IMR-90 (cell line): ENCODE data around the gene PIPOX. TPM values are rescaled to one million over a fixed set of nuclear protein-coding genes. Genes with fewer than 3 reads are reported as not detected.

Experiments
- ATAC-seq: fragments of 200-7000 bp; cut with Tn5 transposase; 2 replicates; pipeline ENCODE4 v1.9.1; 2020; ENCODE audit warnings: low read depth, mild to moderate bottlenecking, moderate library complexity
- BruUV-seq: library from RNA; stranded (reverse); fragments of 400-500 nt; replicated peaks from 2 replicates; lab custom pipeline; 2021; lab: Mats Ljungman, UMichigan
- CTCF ChIA-PET: fragments of 300-600 bp; formaldehyde crosslinking; extraction: SDS; loops from one replicate; lab custom pipeline; 2021; ENCODE audit warnings: antibody characterized with exemption; lab: Yijun Ruan, JAX
- POLR2A ChIA-PET: fragments of 300-600 bp; sonication (Branson Sonifier 250); formaldehyde crosslinking; loops from one replicate; lab custom pipeline; 2022; ENCODE audit warnings: antibody characterized with exemption; ENCODE audit not compliant: unreplicated experiment; lab: Charles Lee
- DNase-seq: peaks from one replicate; pipeline ENCODE4 v3.0.0; 2013
- H2AFZ ChIP-seq: replicated peaks from 2 replicates; pipeline ENCODE3; 2013; ENCODE audit warnings: low read length, mild to moderate bottlenecking; ENCODE audit not compliant: poor library complexity
- H2AK5ac ChIP-seq: 2 replicates; pipeline ENCODE4 v1.6.1; 2013; ENCODE audit warnings: low read depth, low read length, inconsistent platforms
- H2AK9ac ChIP-seq: replicated peaks from 2 replicates; pipeline ENCODE3; 2013; ENCODE audit warnings: mild to moderate bottlenecking, low read depth, low read length, moderate library complexity; ENCODE audit not compliant: poor library complexity
- H2BK120ac ChIP-seq: 2 replicates; pipeline ENCODE4 v1.6.1; 2013; ENCODE audit warnings: low read depth, low read length, inconsistent platforms
- H2BK15ac ChIP-seq: 3 replicates; pipeline ENCODE4 v1.6.1; 2013; ENCODE audit warnings: low read depth, low read length, inconsistent platforms
- H2BK20ac ChIP-seq: 2 replicates; pipeline ENCODE4 v1.6.1; 2013; ENCODE audit warnings: low read depth, mild to moderate bottlenecking, inconsistent platforms, low read length, moderate library complexity
- H2BK5ac ChIP-seq: 2 replicates; pipeline ENCODE4 v1.6.1; 2013; ENCODE audit warnings: mild to moderate bottlenecking, low read depth, low read length, inconsistent platforms; ENCODE audit not compliant: poor library complexity, severe bottlenecking
- H3K14ac ChIP-seq: replicated peaks from 2 replicates; pipeline ENCODE4 v1.6.1; 2013; ENCODE audit warnings: low read depth, low read length, inconsistent platforms
- H3K18ac ChIP-seq: 2 replicates; pipeline ENCODE4 v1.6.1; 2013; ENCODE audit warnings: low read depth, low read length, control low read depth
- H3K23ac ChIP-seq: 2 replicates; pipeline ENCODE4 v1.6.1; 2013; ENCODE audit warnings: low read depth, low read length, inconsistent platforms
- H3K27ac ChIP-seq: 2 replicates; pipeline ENCODE4 v1.5.1; 2013; ENCODE audit warnings: mild to moderate bottlenecking, control low read depth, low read length; ENCODE audit not compliant: insufficient read depth
- H3K27me3 ChIP-seq: 2 replicates; pipeline ENCODE4 v1.6.1; 2013; ENCODE audit warnings: low read length; ENCODE audit not compliant: control insufficient read depth, insufficient read depth
- H3K36me3 ChIP-seq: 2 replicates; pipeline ENCODE4 v1.6.1; 2013; ENCODE audit warnings: low read length, mixed read lengths; ENCODE audit not compliant: control insufficient read depth, insufficient read depth
- H3K4ac ChIP-seq: 2 replicates; pipeline ENCODE4 v1.6.1; 2013; ENCODE audit warnings: low read depth, low read length, inconsistent platforms
- H3K4me1 ChIP-seq: 2 replicates; pipeline ENCODE4 v1.6.1; 2013; ENCODE audit warnings: low read length, mixed read lengths; ENCODE audit not compliant: control insufficient read depth, insufficient read depth
- H3K4me2 ChIP-seq: 2 replicates; pipeline ENCODE4 v1.6.1; 2013; ENCODE audit warnings: low read depth, mild to moderate bottlenecking, control low read depth, low read length, moderate library complexity
- H3K4me3 ChIP-seq: 2 replicates; pipeline ENCODE4 v1.5.1; 2013; ENCODE audit warnings: low read depth, mild to moderate bottlenecking, control low read depth, low read length, moderate library complexity; ENCODE audit not compliant: insufficient read depth
- H3K56ac ChIP-seq: 2 replicates; pipeline ENCODE4 v1.6.1; 2013; ENCODE audit warnings: low read length, inconsistent platforms; ENCODE audit not compliant: insufficient read depth; ENCODE audit errors: extremely low read depth
- H3K79me1 ChIP-seq, 2 experiments: 2 replicates each; pipeline ENCODE4 v1.6.1; 2013; ENCODE audit warnings: low read length in 2 of 2, inconsistent platforms in 1 of 2, low read depth in 1 of 2
- H3K9ac ChIP-seq: 2 replicates; pipeline ENCODE4 v1.6.1; 2013; ENCODE audit warnings: low read depth, low read length, control low read depth
- H3K9me1 ChIP-seq: 2 replicates; pipeline ENCODE4 v1.6.1; 2013; ENCODE audit warnings: low read length, inconsistent platforms; ENCODE audit not compliant: insufficient read depth
- H3K9me3 ChIP-seq: 2 replicates; pipeline ENCODE4 v1.6.1; 2013; ENCODE audit warnings: low read length; ENCODE audit not compliant: control insufficient read depth, insufficient read depth
- H4K20me1 ChIP-seq: 2 replicates; pipeline ENCODE4 v1.6.1; 2013; ENCODE audit warnings: low read length, inconsistent platforms; ENCODE audit not compliant: insufficient read depth
- H4K5ac ChIP-seq: 2 replicates; pipeline ENCODE4 v1.6.1; 2013; ENCODE audit warnings: mild to moderate bottlenecking, low read depth, low read length, control low read depth
- H4K8ac ChIP-seq, 2 experiments: 2 replicates each; pipeline ENCODE4 v1.6.1; 2013; ENCODE audit warnings: low read depth in 2 of 2, low read length in 2 of 2, control low read depth in 1 of 2, inconsistent platforms in 1 of 2
- H4K91ac ChIP-seq: 2 replicates; pipeline ENCODE4 v1.6.1; 2013; ENCODE audit warnings: low read depth, low read length, inconsistent platforms; ENCODE audit not compliant: insufficient read depth
- BHLHE40 ChIP-seq: fragments of 150-350 bp; IDR thresholded peaks from 2 replicates; pipeline ENCODE4 v1.6.1; 2016; ENCODE audit warnings: mild to moderate bottlenecking, low read depth, low read length
- CEBPB ChIP-seq: IDR thresholded peaks from 2 replicates; pipeline ENCODE4 v1.6.1; 2012; ENCODE audit warnings: low read depth, low read length, improper control_type of control experiment
- CHD1 ChIP-seq: IDR thresholded peaks from 2 replicates; pipeline ENCODE4 v1.6.1; 2012; ENCODE audit warnings: low read depth, low read length, improper control_type of control experiment
- FOS ChIP-seq: fragments of 150-350 bp; IDR thresholded peaks from 2 replicates; pipeline ENCODE4 v1.6.1; 2016; ENCODE audit warnings: low read depth, low read length
- MAFK ChIP-seq: IDR thresholded peaks from 2 replicates; pipeline ENCODE4 v1.6.1; 2012; ENCODE audit warnings: low read depth, low read length, improper control_type of control experiment
- MAZ ChIP-seq: IDR thresholded peaks from 2 replicates; pipeline ENCODE4 v1.6.1; 2012; ENCODE audit warnings: low read depth, mild to moderate bottlenecking, low read length, improper control_type of control experiment, moderate library complexity, borderline replicate concordance
- MXI1 ChIP-seq: IDR thresholded peaks from 2 replicates; pipeline ENCODE4 v1.6.1; 2012; ENCODE audit warnings: low read depth, mild to moderate bottlenecking, low read length, moderate library complexity, borderline replicate concordance
- NFE2L2 ChIP-seq: fragments of 150-350 bp; IDR thresholded peaks from 2 replicates; pipeline ENCODE4 v1.6.1; 2016; ENCODE audit warnings: low read depth, mild to moderate bottlenecking, low read length
- POLR2A ChIP-seq: IDR thresholded peaks from 2 replicates; pipeline ENCODE4 v1.6.1; 2012; ENCODE audit warnings: mild to moderate bottlenecking, low read depth, low read length
- RAD21 ChIP-seq: IDR thresholded peaks from 2 replicates; pipeline ENCODE4 v1.6.1; 2012; ENCODE audit warnings: low read length, improper control_type of control experiment
- RCOR1 ChIP-seq: IDR thresholded peaks from 2 replicates; pipeline ENCODE4 v1.6.1; 2012; ENCODE audit warnings: mild to moderate bottlenecking, low read length, improper control_type of control experiment; ENCODE audit not compliant: insufficient replicate concordance
- RFX5 ChIP-seq: IDR thresholded peaks from 2 replicates; pipeline ENCODE4 v1.8.0; 2012; ENCODE audit warnings: low read depth, mild to moderate bottlenecking, low read length, moderate library complexity
- SMC3 ChIP-seq: fragments of 150-350 bp; IDR thresholded peaks from 2 replicates; pipeline ENCODE4 v1.6.1; 2016; ENCODE audit warnings: low read depth, mild to moderate bottlenecking, antibody characterized with exemption, low read length, moderate library complexity
- WGBS, 2 experiments: methylation state at CpG; one replicate each; pipeline versions ENCODE4 v1.1.5 to v1.1.7; 2013; ENCODE audit warnings: missing lambda C conversion rate in 2 of 2; ENCODE audit not compliant: insufficient read length in 1 of 2; ENCODE audit errors: extremely low coverage in 2 of 2; 5-methylcytosine and 5-hydroxymethylcytosine counted together
- dilution Hi-C: fragments of 300-500 bp; cut with HindIII; formaldehyde crosslinking; loops from one replicate; pipeline ENCODE4 v1.14.3; 2018; ENCODE audit warnings: low sequenced_read_pairs; ENCODE audit not compliant: unreplicated experiment
- in situ Hi-C: fragments of 300-500 bp; cut with MboI; formaldehyde crosslinking; loops from 3 replicates; pipeline ENCODE4 v1.14.3; 2019; ENCODE audit warnings: low sequenced_read_pairs, inconsistent platforms, mixed read lengths
- intact Hi-C: fragments of 100-400 bp; cut with micrococcal nuclease; formaldehyde crosslinking; loops from 2 replicates; pipeline ENCODE4 v1.10.0; 2022
- polyA plus RNA-seq, 3 experiments: library from polyadenylated mRNA; depleted of rRNA; stranded (reverse); fragments of >200 nt; gene quantifications; 2 replicates each; pipeline ENCODE4 v1.2.3, GENCODE V29; 2012; ENCODE audit warnings: low replicate concordance in 1 of 3
- total RNA-seq: library from RNA; depleted of rRNA; stranded (reverse); fragments of >200 nt; gene quantifications from 2 replicates; pipeline ENCODE4 v1.2.3, GENCODE V29; 2012
- TF ChIP-seq, protein P1 (sequence below): fragments of 150-350 bp; IDR thresholded peaks from 2 replicates; pipeline ENCODE4 v1.6.1; 2016; ENCODE audit warnings: low read depth, mild to moderate bottlenecking, low read length, moderate library complexity, borderline replicate concordance
- TF ChIP-seq, protein P2 (sequence below): fragments of 150-350 bp; IDR thresholded peaks from 2 replicates; pipeline ENCODE4 v1.6.1; 2017; ENCODE audit warnings: mild to moderate bottlenecking, antibody characterized with exemption, low read length, low read depth

PIPOX gene
- total and polyA plus RNA-seq, 2 of the 4 experiments (the other 2 are of a cell fraction): 0.43 to 1.3 TPM

DNA sequence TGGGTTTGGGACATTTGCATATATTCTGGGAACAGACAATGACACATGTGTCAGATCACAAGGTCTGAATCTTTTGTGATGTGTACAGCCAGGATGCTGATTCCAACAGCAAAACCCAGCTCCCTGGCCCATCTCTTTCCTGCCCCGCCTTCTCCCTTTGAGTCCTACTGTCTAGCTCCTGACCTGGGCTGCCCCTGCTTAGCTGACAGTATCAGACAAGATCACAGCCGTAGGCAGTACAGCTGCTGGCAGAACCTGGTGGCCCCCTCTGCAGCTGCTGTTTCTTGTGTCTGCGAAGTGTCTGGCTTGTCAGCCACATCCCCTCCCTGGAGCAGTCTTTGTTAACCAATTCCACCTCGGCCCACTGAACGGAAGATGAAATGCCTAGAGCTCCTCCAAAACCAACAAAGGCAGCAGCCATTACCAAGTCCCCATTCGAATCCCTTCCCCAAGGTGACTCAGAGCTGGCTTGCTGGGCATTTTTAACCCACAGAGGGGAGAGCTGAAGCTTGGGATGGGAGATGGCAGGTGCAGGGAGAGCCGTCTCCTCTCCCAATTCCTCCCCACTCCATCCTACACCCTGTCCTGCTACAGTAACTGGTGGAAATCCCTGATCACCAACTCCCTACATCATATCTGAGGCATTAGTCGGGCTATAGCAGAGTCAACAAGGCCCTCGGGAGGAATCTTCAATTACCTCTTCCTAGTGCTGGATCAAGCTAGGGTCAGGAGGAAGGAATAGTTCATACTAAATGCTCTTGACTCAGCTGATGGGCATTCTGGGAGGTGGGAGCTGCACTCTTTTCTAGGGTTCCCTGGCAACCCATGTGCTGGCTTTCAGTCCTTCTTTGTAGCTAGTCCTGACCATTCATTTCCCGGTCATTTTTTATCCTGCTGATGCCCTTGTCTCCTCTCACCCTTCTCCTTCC lies 5.8 kb downstream of the PIPOX start:
- CTCF ChIA-PET: interaction anchor here (0.6 kb wide), 1 partner anchor 14 kb away, joined by 4 read pairs; no protein-coding TSS in a partner anchor
- BruUV-seq: no TSS peak
- no peak for TF ChIP-seq NFE2L2
- no peak for TF ChIP-seq POLR2A
- TF ChIP-seq, protein P1, sequence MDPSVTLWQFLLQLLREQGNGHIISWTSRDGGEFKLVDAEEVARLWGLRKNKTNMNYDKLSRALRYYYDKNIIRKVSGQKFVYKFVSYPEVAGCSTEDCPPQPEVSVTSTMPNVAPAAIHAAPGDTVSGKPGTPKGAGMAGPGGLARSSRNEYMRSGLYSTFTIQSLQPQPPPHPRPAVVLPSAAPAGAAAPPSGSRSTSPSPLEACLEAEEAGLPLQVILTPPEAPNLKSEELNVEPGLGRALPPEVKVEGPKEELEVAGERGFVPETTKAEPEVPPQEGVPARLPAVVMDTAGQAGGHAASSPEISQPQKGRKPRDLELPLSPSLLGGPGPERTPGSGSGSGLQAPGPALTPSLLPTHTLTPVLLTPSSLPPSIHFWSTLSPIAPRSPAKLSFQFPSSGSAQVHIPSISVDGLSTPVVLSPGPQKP: no peak
- TF ChIP-seq RAD21: no peak
- TF ChIP-seq CEBPB: no peak
- no peak for TF ChIP-seq MAFK
- TF ChIP-seq MAZ: no peak
- no peak for TF ChIP-seq BHLHE40
- no peak for TF ChIP-seq RFX5
- TF ChIP-seq CHD1: no peak
- no peak for TF ChIP-seq FOS
- no peak for TF ChIP-seq MXI1
- TF ChIP-seq, protein P2, sequence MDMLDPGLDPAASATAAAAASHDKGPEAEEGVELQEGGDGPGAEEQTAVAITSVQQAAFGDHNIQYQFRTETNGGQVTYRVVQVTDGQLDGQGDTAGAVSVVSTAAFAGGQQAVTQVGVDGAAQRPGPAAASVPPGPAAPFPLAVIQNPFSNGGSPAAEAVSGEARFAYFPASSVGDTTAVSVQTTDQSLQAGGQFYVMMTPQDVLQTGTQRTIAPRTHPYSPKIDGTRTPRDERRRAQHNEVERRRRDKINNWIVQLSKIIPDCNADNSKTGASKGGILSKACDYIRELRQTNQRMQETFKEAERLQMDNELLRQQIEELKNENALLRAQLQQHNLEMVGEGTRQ: no peak
- TF ChIP-seq RCOR1: no peak
- no peak for TF ChIP-seq SMC3

More for the DNA sequence above, 5.8 kb downstream of the PIPOX start:
- in situ Hi-C loops: loop anchor here (10.0 kb wide), 1 partner anchor 56 kb away; no protein-coding TSS in a partner anchor
- DNase-seq: peak; percentile 32
- POLR2A ChIA-PET: no interaction called here
- Histone ChIP-seq H3K14ac (no peak overlapping the region), H4K5ac (no peak overlapping the region), H2BK120ac (no peak overlapping the region), H4K8ac (no peak overlapping the region), H3K27me3 (peaks cover 80% of the 10 kb centered on the region), H3K4me3 (no peak overlapping the region), H2BK15ac (no peak overlapping the region), H3K36me3 (no peaks in the 10 kb centered on the region), H3K56ac (no peak overlapping the region), H3K9me1 (peaks cover 2% of the 10 kb centered on the region; the same call in 1 of the 2 replicates), H2AK9ac (no peak overlapping the region), H3K27ac (no peak overlapping the region), H2AFZ (no peak overlapping the region), H2BK5ac (no peak overlapping the region), H3K9me3 (no peaks in the 10 kb centered on the region; the same call in 1 of the 2 replicates), H3K23ac (no peak overlapping the region), H2AK5ac (no peak overlapping the region), H3K4me2 (no peak overlapping the region), H3K79me1 (no peaks in the 10 kb centered on the region), H3K4me1 (no peaks in the 10 kb centered on the region), H3K4ac (no peak overlapping the region), H3K18ac (no peak overlapping the region), H4K91ac (no peak overlapping the region), H3K9ac (no peak overlapping the region), H2BK20ac (no peak overlapping the region), H4K20me1 (no peaks in the 10 kb centered on the region)
- dilution Hi-C loops: no loop called here
- 40% methylated on average over 1 of the region's 10 CpGs; no CpG with 5 or more reads in 1 of the 2 experiments for WGBS, 2 experiments
- intact Hi-C loops: loop anchor here (10.0 kb wide), 1 partner anchor 84 kb away; no protein-coding TSS in a partner anchor
- ATAC-seq: no peak; the same call in 1 of the 2 replicates
